Mesodermal cell (in vitro differentiated cells): ENCODE data around the gene CDK7.
"Not testable (repeated sequence)": the region's sequence is repeated elsewhere in the genome, so short reads cannot be mapped to it uniquely, and the experiment has no call there.

Source experiments
- H3K27ac ChIP-seq: 2 replicates; pipeline ENCODE4 v1.7.0; 2013; ENCODE audit warnings: mild to moderate bottlenecking, low read depth, low read length, moderate library complexity; ENCODE audit not compliant: severe bottlenecking
- H3K36me3 ChIP-seq: 2 replicates; pipeline ENCODE4 v1.7.1; 2013; ENCODE audit warnings: mild to moderate bottlenecking, low read length, moderate library complexity; ENCODE audit not compliant: control insufficient read depth, insufficient read depth
- H3K4me1 ChIP-seq: one replicate; pipeline ENCODE4 v1.7.1; 2013; ENCODE audit warnings: mild to moderate bottlenecking, low read length; ENCODE audit not compliant: insufficient read depth, control insufficient read depth, poor library complexity, severe bottlenecking
- H3K4me3 ChIP-seq: 2 replicates; pipeline ENCODE4 v1.7.0; 2013; ENCODE audit warnings: low read length, control low read depth, mild to moderate bottlenecking; ENCODE audit not compliant: insufficient read depth, poor library complexity, severe bottlenecking; ENCODE audit errors: extremely low read depth
- H3K9me3 ChIP-seq: 2 replicates; pipeline ENCODE4 v1.7.1; 2013; ENCODE audit warnings: mild to moderate bottlenecking, low read length, moderate library complexity; ENCODE audit not compliant: control insufficient read depth
- WGBS, 2 experiments: methylation state at CpG; one replicate each; pipeline ENCODE4 v1.1.5; 2013; ENCODE audit warnings: missing lambda C conversion rate in 2 of 2; ENCODE audit not compliant: insufficient coverage in 2 of 2; 5-methylcytosine and 5-hydroxymethylcytosine counted together

The CDK7 gene

GRCh38 chr5:69217151-69217511 is 17.6 kb upstream of the CDK7 start:
- H3K36me3 ChIP-seq: peaks cover 18% of the 10 kb centered on the region
- no peak overlapping the region for H3K27ac ChIP-seq
- WGBS, 2 experiments: 94 to 100% methylated on average over 3 to 4 of the region's 6 CpGs
- peaks cover 9% of the 10 kb centered on the region for H3K9me3 ChIP-seq
- peak overlapping the region; percentile 85 for H3K4me3 ChIP-seq
- peaks cover 6% of the 10 kb centered on the region for H3K4me1 ChIP-seq

- peaks cover 6% of the 10 kb centered on the region for H3K4me1 ChIP-seq
- H3K9me3 ChIP-seq: peaks cover 9% of the 10 kb centered on the region
- peak overlapping the region; percentile 76 for H3K27ac ChIP-seq
- peak overlapping the region; percentile 85 for H3K4me3 ChIP-seq
- H3K36me3 ChIP-seq: peaks cover 16% of the 10 kb centered on the region
- 0% methylated on average over 50 to 56 of the region's 73 CpGs for WGBS, 2 experiments
These were observed 16.8 kb upstream of the CDK7 start for GRCh38 chr5:69217548-69218526.

GRCh38 chr5:69219939-69220338 is 14.7 kb upstream of the CDK7 start:
- H3K4me1 ChIP-seq: no peaks in the 10 kb centered on the region
- no peak overlapping the region for H3K27ac ChIP-seq
- H3K9me3 ChIP-seq: peaks cover 9% of the 10 kb centered on the region
- peaks cover 20% of the 10 kb centered on the region for H3K36me3 ChIP-seq
- H3K4me3 ChIP-seq: no peak overlapping the region

GRCh38 chr5:69220371-69220770 is 14.3 kb upstream of the CDK7 start:
- H3K27ac ChIP-seq, H3K4me1 ChIP-seq, H3K9me3 ChIP-seq, H3K4me3 ChIP-seq: not testable (repeated sequence)
- WGBS, 2 experiments: 89 to 98% methylated on average over 1 to 13 of the region's 18 CpGs
- peaks cover 20% of the 10 kb centered on the region for H3K36me3 ChIP-seq

GRCh38 chr5:69220833-69221232 is 13.9 kb upstream of the CDK7 start:
- no CpG with 5 or more reads among the region's 9 CpGs for WGBS, 2 experiments
- H3K36me3 ChIP-seq: peaks cover 20% of the 10 kb centered on the region
- not testable (repeated sequence) for H3K9me3 ChIP-seq, H3K4me3 ChIP-seq, H3K4me1 ChIP-seq, H3K27ac ChIP-seq

- no peak overlapping the region for H3K4me3 ChIP-seq
- H3K4me1 ChIP-seq: no peaks in the 10 kb centered on the region
- 96 to 97% methylated on average over 8 of the region's 8 CpGs for WGBS, 2 experiments
- peaks cover 6% of the 10 kb centered on the region for H3K9me3 ChIP-seq
- no peak overlapping the region for H3K27ac ChIP-seq
- peaks cover 34% of the 10 kb centered on the region for H3K36me3 ChIP-seq
These were observed 10.2 kb upstream of the CDK7 start for GRCh38 chr5:69224520-69224919.

GRCh38 chr5:69225860-69226259 is 8.8 kb upstream of the CDK7 start:
- Histone ChIP-seq H3K4me3 (no peak overlapping the region), H3K4me1 (no peaks in the 10 kb centered on the region), H3K36me3 (peaks cover 25% of the 10 kb centered on the region), H3K9me3 (no peaks in the 10 kb centered on the region), H3K27ac (no peak overlapping the region)
- 98 to 100% methylated on average over 2 to 4 of the region's 4 CpGs for WGBS, 2 experiments

- WGBS, 2 experiments: no CpG with 5 or more reads among the region's 2 CpGs
- no peak overlapping the region for H3K27ac ChIP-seq
- H3K4me3 ChIP-seq: no peak overlapping the region
- no peaks in the 10 kb centered on the region for H3K4me1 ChIP-seq
- H3K36me3 ChIP-seq: peaks cover 16% of the 10 kb centered on the region
- H3K9me3 ChIP-seq: no peaks in the 10 kb centered on the region
These were observed 4.5 kb upstream of the CDK7 start for GRCh38 chr5:69230181-69230580.

- no peak overlapping the region for H3K27ac ChIP-seq
- H3K9me3 ChIP-seq: no peaks in the 10 kb centered on the region
- no peak overlapping the region for H3K4me3 ChIP-seq
- peaks cover 16% of the 10 kb centered on the region for H3K36me3 ChIP-seq
- no peaks in the 10 kb centered on the region for H3K4me1 ChIP-seq
- 93 to 94% methylated on average over 5 of the region's 6 CpGs for WGBS, 2 experiments
These were observed 3.4 kb upstream of the CDK7 start for GRCh38 chr5:69231281-69231680.

- Histone ChIP-seq H3K4me1 (no peaks in the 10 kb centered on the region), H3K4me3 (no peak overlapping the region), H3K27ac (no peak overlapping the region), H3K9me3 (no peaks in the 10 kb centered on the region), H3K36me3 (peaks cover 14% of the 10 kb centered on the region)
- 92 to 100% methylated on average over 2 of the region's 2 CpGs for WGBS, 2 experiments
These were observed 2.8 kb upstream of the CDK7 start for GRCh38 chr5:69231851-69232250.

GRCh38 chr5:69236733-69237132 is 2.0 kb downstream of the CDK7 start:
- peaks cover 44% of the 10 kb centered on the region for H3K36me3 ChIP-seq
- WGBS, 2 experiments: 95 to 100% methylated on average over 5 of the region's 9 CpGs
- H3K27ac ChIP-seq: not testable (repeated sequence)

More at GRCh38 chr5:69236733-69237132, 2.0 kb downstream of the CDK7 start:
- not testable (repeated sequence) for H3K9me3 ChIP-seq, H3K4me3 ChIP-seq, H3K4me1 ChIP-seq
